Right atrium auricular region (tissue), 2 donors: ENCODE data around the gene PRR5. TPM values are rescaled to one million over a fixed set of nuclear protein-coding genes. Genes with fewer than 3 reads are reported as not detected.

Experiments used
- DNase-seq: peaks from one replicate; pipeline ENCODE4 v3.0.0-alpha.2; 2019; ENCODE audit warnings: low spot score
- H3K27ac ChIP-seq, 2 donors: fragments of 200-600 bp; sonication (generic); 1 replicate in 1 of 2; 2 replicates in 1 of 2; pipeline ENCODE4 v1.5.1; 2016 to 2019
- H3K27me3 ChIP-seq, 2 donors: fragments of 200-600 bp; sonication (generic); one replicate each; pipeline versions ENCODE4 v1.5.1 to v1.6.0; 2017 to 2019
- H3K36me3 ChIP-seq: fragments of 200-600 bp; sonication (generic); one replicate; pipeline ENCODE4 v1.5.1; 2016
- H3K4me1 ChIP-seq, 2 donors: fragments of 200-600 bp; sonication (generic); one replicate each; pipeline versions ENCODE4 v1.5.1 to v1.6.0; 2017 to 2019
- H3K4me3 ChIP-seq, 2 donors: fragments of 200-600 bp; sonication (generic); 1 replicate in 1 of 2; 2 replicates in 1 of 2; pipeline ENCODE4 v1.5.1; 2017 to 2019; ENCODE audit warnings: mild to moderate bottlenecking in 1 of 2, moderate library complexity in 1 of 2
- H3K9me3 ChIP-seq, 2 donors: fragments of 200-600 bp; sonication (generic); one replicate each; pipeline ENCODE4 v1.5.1; 2019
- CTCF ChIP-seq, 2 donors: fragments of 200-600 bp; sonication (generic); IDR thresholded peaks; one replicate each; pipeline ENCODE4 v1.5.1; 2019; ENCODE audit warnings: antibody characterized with exemption in 2 of 2
- total RNA-seq, 2 donors: library from RNA; depleted of rRNA; stranded (reverse); fragments of >200 nt; gene quantifications; one replicate each; pipeline ENCODE4 v1.1.0, GENCODE V29; 2016

PRR5 gene
- total RNA-seq, 2 donors from 2014 or later: 10.5 to 12.1 TPM

GRCh38 chr22:44721213-44721612 lies 19.2 kb downstream of the PRR5 start:
- H3K9me3 ChIP-seq: no peaks in the 10 kb centered on the region
- no peaks in the 10 kb centered on the region for H3K36me3 ChIP-seq
- no peaks in the 10 kb centered on the region for H3K27me3 ChIP-seq
- H3K4me1 ChIP-seq: no peaks in the 10 kb centered on the region
- no peak overlapping the region for H3K4me3 ChIP-seq
- no peak overlapping the region for H3K27ac ChIP-seq
- DNase-seq: no peak
- no peak for TF ChIP-seq CTCF (IDR thresholded peaks at IDR 0.05)

- Histone ChIP-seq H3K27me3 (no peaks in the 10 kb centered on the region), H3K9me3 (no peaks in the 10 kb centered on the region), H3K27ac (no peak overlapping the region), H3K4me3 (no peak overlapping the region), H3K4me1 (no peaks in the 10 kb centered on the region), H3K36me3 (no peaks in the 10 kb centered on the region)
- DNase-seq: no peak
- TF ChIP-seq CTCF (IDR thresholded peaks at IDR 0.05): no peak
Measured at GRCh38 chr22:44722611-44723010, 20.6 kb downstream of the PRR5 start.

GRCh38 chr22:44723801-44724200 lies 21.8 kb downstream of the PRR5 start:
- no peak for TF ChIP-seq CTCF (IDR thresholded peaks at IDR 0.05)
- no peaks in the 10 kb centered on the region for H3K36me3 ChIP-seq
- DNase-seq: no peak
- H3K4me3 ChIP-seq: no peak overlapping the region
- no peak overlapping the region for H3K27ac ChIP-seq
- no peaks in the 10 kb centered on the region for H3K27me3 ChIP-seq
- H3K9me3 ChIP-seq: no peaks in the 10 kb centered on the region
- H3K4me1 ChIP-seq: peaks cover 0 to 4% of the 10 kb centered on the region in 2 donors

GRCh38 chr22:44724416-44724815 lies 22.4 kb downstream of the PRR5 start:
- Histone ChIP-seq H3K9me3 (no peaks in the 10 kb centered on the region), H3K4me1 (peaks cover 0 to 10% of the 10 kb centered on the region in 2 donors), H3K36me3 (no peaks in the 10 kb centered on the region), H3K27ac (no peak overlapping the region), H3K4me3 (no peak overlapping the region), H3K27me3 (no peaks in the 10 kb centered on the region)
- DNase-seq: no peak
- TF ChIP-seq CTCF (IDR thresholded peaks at IDR 0.05): no peak

- Histone ChIP-seq H3K4me1 (peaks cover 0 to 15% of the 10 kb centered on the region in 2 donors), H3K27me3 (no peaks in the 10 kb centered on the region), H3K9me3 (no peaks in the 10 kb centered on the region), H3K4me3 (no peak overlapping the region), H3K36me3 (no peaks in the 10 kb centered on the region), H3K27ac (no peak overlapping the region)
- no peak for TF ChIP-seq CTCF (IDR thresholded peaks at IDR 0.05)
- no peak for DNase-seq
Measured at GRCh38 chr22:44724859-44725258, 22.9 kb downstream of the PRR5 start.

GRCh38 chr22:44726439-44726838 lies 24.4 kb downstream of the PRR5 start:
- H3K27ac ChIP-seq: no peak overlapping the region
- no peak overlapping the region for H3K4me3 ChIP-seq
- H3K9me3 ChIP-seq: no peaks in the 10 kb centered on the region
- no peaks in the 10 kb centered on the region for H3K36me3 ChIP-seq
- H3K4me1 ChIP-seq: peaks cover 0 to 20% of the 10 kb centered on the region in 2 donors
- no peak for TF ChIP-seq CTCF (IDR thresholded peaks at IDR 0.05)
- DNase-seq: no peak
- no peaks in the 10 kb centered on the region for H3K27me3 ChIP-seq
